ENCODE results near the gene TCEA2. TPM values are rescaled to one million over a fixed set of nuclear protein-coding genes. Genes with fewer than 3 reads are reported as not detected.
A peak's percentile ranks its signal among the peaks of the same experiment; 100 is the strongest.

Gene TCEA2
- total RNA-seq, 4 donors from 2014 or later, result 28.1 to 39.7 (median 33.6) TPM

- WGBS, 2 donors (ENCODE audit: low coverage in 1 of 2), result no CpG with 5 or more reads among the region's 16 CpGs
- peak overlapping the region in 1 of 2 donors; percentile 48 for H3K4me3 ChIP-seq
- TF ChIP-seq POLR2AphosphoS5 (IDR thresholded peaks at IDR 0.05) (no peak), POLR2A (IDR thresholded peaks at IDR 0.05) (no peak), EP300 (IDR thresholded peaks at IDR 0.05) (no peak), CTCF (IDR thresholded peaks at IDR 0.05) (no peak)
- H3K27me3 ChIP-seq, result peaks cover 98% of the 10 kb centered on the region
- peaks cover 0 to 25% (median 5%) of the 10 kb centered on the region in 3 donors for H3K4me1 ChIP-seq
- H3K9me3 ChIP-seq, result no peaks in the 10 kb centered on the region
- H3K27ac ChIP-seq, result peak overlapping the region in 3 of 4 donors; percentile 68 to 76 (median 75)
- H3K36me3 ChIP-seq, result no peaks in the 10 kb centered on the region
- ATAC-seq, result no peak
These were observed 13.1 kb upstream of the TCEA2 start for GRCh38 chr20:64049878-64050260.

- Histone ChIP-seq H3K27ac (peak overlapping the region in 3 of 4 donors; percentile 68 to 76 (median 75)), H3K4me3 (peak overlapping the region in 1 of 2 donors; percentile 48), H3K36me3 (no peaks in the 10 kb centered on the region), H3K9me3 (no peaks in the 10 kb centered on the region), H3K27me3 (peaks cover 98% of the 10 kb centered on the region), H3K4me1 (peaks cover 0 to 25% (median 5%) of the 10 kb centered on the region in 3 donors)
- TF ChIP-seq EP300 (IDR thresholded peaks at IDR 0.05) (no peak), POLR2AphosphoS5 (IDR thresholded peaks at IDR 0.05) (no peak), POLR2A (IDR thresholded peaks at IDR 0.05) (no peak), CTCF (IDR thresholded peaks at IDR 0.05) (no peak)
- WGBS, 2 donors (ENCODE audit: low coverage in 1 of 2), result 100% methylated on average over 1 of the region's 23 CpGs; no CpG with 5 or more reads in 1 of the 2 donors
- no peak for ATAC-seq
These were observed 12.6 kb upstream of the TCEA2 start for GRCh38 chr20:64050261-64051032.

GRCh38 chr20:64051033-64051452 is 12.0 kb upstream of the TCEA2 start:
- Histone ChIP-seq H3K27ac (peak overlapping the region in 3 of 4 donors; percentile 68 to 76 (median 75)), H3K27me3 (peaks cover 98% of the 10 kb centered on the region), H3K4me3 (peak overlapping the region in 1 of 2 donors; percentile 48), H3K4me1 (peaks cover 0 to 25% (median 5%) of the 10 kb centered on the region in 3 donors), H3K9me3 (no peaks in the 10 kb centered on the region), H3K36me3 (no peaks in the 10 kb centered on the region)
- TF ChIP-seq POLR2A (IDR thresholded peaks at IDR 0.05) (no peak), CTCF (IDR thresholded peaks at IDR 0.05) (no peak), POLR2AphosphoS5 (IDR thresholded peaks at IDR 0.05) (no peak), EP300 (IDR thresholded peaks at IDR 0.05) (no peak)
- ATAC-seq, result no peak
- no CpG with 5 or more reads among the region's 11 CpGs for WGBS, 2 donors (ENCODE audit: low coverage in 1 of 2)

GRCh38 chr20:64051561-64052325 is 11.3 kb upstream of the TCEA2 start:
- ATAC-seq, result peak; percentile 61
- no peak overlapping the region for H3K4me3 ChIP-seq
- peak overlapping the region in 3 of 4 donors; percentile 68 to 76 (median 75) for H3K27ac ChIP-seq
- peaks cover 98% of the 10 kb centered on the region for H3K27me3 ChIP-seq
- TF ChIP-seq EP300 (IDR thresholded peaks at IDR 0.05) (no peak), POLR2A (IDR thresholded peaks at IDR 0.05) (no peak), POLR2AphosphoS5 (IDR thresholded peaks at IDR 0.05) (no peak), CTCF (IDR thresholded peaks at IDR 0.05) (no peak)
- peaks cover 0 to 25% (median 5%) of the 10 kb centered on the region in 3 donors for H3K4me1 ChIP-seq
- WGBS, 2 donors (ENCODE audit: low coverage in 1 of 2), result 100% methylated on average over 1 of the region's 15 CpGs; no CpG with 5 or more reads in 1 of the 2 donors
- H3K9me3 ChIP-seq, result no peaks in the 10 kb centered on the region
- no peaks in the 10 kb centered on the region for H3K36me3 ChIP-seq

All from gastroesophageal sphincter (tissue), 4 donors.